Caki2 (cell line): Measurements from ENCODE around the gene RHBDL1. TPM values are rescaled to one million over a fixed set of nuclear protein-coding genes. Genes with fewer than 3 reads are reported as not detected.

ENCODE experiments used
- DNase-seq: peaks from one replicate; pipeline ENCODE4 v3.0.0-alpha.2; 2015; ENCODE audit warnings: low read depth
- in situ Hi-C: cut with HindIII; loops from 2 replicates; pipeline ENCODE4 v1.10.0; 2016; ENCODE audit warnings: low sequenced_read_pairs, low pct_unique_long_range_greater_than_20kb, mixed read lengths
- total RNA-seq: library from RNA; depleted of rRNA; stranded (reverse); fragments of >200 nt; shearing (Covaris generic); gene quantifications from 2 replicates; pipeline ENCODE4 v1.2.3, GENCODE V29; 2014; ENCODE audit warnings: low replicate concordance; rRNA removed

RHBDL1 gene
- total RNA-seq, 1 experiment from 2014 or later = 0.68 TPM

DNA sequence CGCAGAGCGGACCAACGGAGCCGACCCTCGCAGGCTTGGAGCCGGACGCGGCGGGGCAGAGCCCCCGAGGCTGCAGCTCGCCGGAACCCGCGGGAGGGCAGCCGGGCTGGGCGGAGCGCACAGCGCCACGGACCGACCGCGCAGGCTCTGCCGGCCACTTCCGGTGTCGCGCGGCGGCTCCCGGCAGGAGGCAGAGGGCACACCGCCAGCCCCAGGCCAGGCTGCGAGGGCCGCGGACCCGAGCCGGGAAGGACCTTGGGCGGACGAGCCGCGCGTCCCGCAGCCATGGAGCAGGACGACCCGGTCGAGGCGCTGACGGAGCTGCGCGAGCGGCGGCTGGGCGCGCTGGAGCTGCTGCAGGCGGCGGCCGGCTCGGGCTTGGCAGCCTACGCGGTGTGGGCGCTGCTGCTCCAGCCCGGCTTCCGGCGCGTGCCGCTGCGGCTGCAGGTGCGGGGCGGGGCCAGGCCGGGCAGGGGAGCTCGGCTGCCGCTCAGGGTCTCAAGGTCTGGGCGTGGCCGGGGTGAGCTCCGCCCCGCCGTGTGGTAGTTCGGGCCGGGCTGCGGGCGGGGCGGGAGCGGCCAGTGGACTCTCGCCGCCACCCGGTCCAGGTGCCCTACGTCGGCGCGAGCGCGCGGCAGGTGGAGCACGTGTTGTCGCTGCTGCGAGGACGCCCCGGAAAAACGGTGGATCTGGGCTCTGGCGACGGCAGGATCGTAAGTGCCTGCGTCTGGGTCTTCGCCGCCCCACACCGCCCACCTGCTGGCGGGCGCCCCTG is 45.7 kb downstream of the RHBDL1 start, which contains the start of gene ANTKMT:
Gene ANTKMT, plus strand, starts transcription at position 157 of the 775 bp plus-strand sequence. Its CDS starts 129 bp downstream, at position 286.
- in situ Hi-C loops = no loop called here
- peak; percentile 95 for DNase-seq

DNA sequence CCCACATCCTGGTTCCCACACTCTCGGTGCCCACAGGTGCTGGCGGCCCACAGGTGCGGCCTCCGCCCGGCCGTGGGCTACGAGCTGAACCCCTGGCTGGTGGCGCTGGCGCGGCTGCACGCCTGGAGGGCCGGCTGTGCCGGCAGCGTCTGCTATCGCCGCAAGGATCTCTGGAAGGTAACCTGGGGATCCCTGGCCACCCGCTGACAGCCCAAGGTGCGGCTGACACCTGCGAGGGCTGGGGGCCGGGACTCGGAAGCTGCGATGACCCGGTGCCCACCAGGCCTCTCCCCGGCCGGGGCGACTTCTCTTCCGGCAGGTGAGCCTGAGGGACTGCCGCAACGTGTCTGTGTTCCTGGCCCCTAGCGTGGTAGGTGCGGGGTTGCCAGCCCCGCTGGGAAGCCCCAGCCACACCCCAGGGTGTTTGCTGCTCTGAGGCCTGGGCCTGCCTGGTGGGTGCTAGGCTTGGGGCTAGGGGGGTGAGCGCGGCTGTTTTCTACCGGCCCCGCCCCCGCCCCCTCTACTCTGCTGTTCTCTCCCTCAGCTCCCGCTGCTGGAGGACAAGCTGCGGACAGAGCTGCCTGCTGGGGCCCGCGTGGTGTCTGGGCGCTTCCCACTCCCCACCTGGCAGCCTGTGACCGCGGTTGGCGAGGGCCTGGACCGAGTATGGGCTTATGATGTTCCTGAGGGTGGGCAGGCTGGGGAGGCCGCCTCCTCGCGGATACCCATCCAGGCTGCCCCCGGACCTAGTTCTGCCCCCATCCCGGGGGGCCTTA is 46.5 kb downstream of the RHBDL1 start:
- in situ Hi-C loops = no loop called here
- DNase-seq = no peak

DNA sequence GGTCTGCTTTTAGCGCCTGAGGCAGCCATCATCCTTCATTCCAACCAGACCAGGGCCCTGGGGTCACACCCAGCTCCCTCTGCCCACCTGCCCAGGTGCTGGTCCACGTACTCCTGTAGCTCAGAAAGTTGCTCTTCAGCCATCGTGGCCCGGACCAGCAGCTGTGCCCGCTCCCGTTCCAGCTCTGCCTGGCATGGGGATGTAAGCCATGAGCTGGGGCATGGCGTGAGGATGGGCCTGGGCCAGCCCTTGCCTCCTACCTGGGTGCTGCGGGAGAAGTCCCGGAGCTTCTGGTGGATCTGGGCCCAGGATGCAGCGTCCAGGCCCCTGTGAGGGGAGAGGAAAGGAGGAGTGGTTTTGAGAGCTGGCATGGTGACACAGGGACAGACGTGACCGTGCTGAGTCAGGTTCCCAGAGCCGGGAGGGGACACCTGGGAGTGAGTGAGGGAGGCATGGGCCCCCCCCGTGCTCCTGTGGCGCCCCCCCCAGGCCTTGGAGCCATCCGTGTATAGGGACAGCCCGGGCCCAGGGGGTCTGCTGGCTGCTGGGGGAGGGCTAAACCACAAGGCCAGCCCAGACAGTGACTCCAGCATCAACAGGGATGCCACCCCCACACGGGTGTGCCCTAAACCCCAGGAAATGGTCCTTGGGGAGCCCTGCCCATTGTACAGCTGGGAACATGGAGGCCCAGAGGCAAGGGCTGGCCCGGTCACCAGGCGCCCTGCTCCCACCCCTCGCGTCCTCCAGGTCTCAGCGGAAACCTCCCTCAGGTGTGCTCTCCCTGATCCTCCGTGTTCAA is 47.6 kb downstream of the RHBDL1 start:
- DNase-seq = no peak
- in situ Hi-C loops = no loop called here

DNA sequence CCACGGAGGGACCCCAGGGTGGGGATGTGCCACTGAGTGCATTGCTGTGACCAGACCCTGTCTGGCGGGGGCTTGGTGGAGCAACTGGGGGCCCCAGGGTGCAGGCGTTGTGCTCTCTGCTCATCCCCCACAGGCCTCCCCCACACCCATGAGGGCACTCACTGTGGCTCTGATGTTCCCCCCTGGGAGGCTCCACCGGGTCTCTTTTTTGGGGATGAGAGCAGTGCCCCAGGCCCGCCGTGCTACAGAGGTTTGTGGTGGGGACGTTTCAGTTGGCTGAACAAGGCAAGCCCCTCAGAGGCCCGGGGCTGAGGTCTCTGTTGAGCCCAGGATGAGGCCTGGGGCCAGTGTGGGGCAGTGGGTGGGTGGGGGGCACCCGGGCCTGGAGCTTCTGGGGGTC is 48.2 kb downstream of the RHBDL1 start:
- in situ Hi-C loops = no loop called here

DNA sequence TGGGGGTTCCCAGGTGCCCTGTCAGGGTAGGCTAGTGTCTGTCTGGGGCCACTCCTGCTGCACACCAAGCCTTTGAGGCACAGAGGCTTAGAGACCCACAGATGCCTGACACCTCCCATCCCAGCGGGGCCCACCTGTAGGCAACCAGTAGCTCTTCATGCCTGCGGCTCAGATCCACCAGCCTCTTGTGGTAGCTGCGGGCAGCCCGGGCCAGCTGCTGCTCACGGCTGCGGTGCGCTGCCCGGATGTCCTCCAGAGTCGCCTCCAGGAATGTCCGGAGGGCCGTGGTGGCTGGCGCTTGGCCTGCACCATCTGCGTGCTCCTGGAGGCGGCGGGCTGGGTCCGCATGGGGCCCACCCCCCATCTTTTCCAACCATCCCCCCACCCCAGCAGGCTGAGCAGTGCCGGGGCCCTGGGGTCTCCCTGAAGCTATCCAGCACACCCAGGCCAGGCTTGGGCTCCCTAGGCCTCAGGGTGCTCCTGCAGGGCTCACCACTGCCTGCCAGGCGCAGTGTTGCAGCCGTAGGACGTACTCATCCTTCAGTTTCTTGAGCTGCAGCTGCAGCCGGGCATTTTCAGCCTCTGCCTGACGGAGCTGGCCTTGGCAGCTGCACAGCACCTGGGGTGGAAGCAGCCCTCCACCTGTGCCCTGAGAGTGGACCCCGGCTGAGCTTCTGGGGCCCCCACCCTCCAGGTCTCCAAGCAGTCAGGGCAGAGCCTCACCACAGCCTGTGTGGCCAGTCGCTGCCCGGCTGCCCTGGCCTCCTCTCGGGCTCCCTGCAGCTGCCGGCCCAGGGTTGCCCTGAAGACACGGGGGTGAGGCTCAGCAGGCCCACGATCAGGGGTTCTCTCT is 48.9 kb downstream of the RHBDL1 start:
- no peak for DNase-seq
- in situ Hi-C loops = no loop called here

More for the DNA sequence above, 48.2 kb downstream of the RHBDL1 start:
- DNase-seq = no peak

DNA sequence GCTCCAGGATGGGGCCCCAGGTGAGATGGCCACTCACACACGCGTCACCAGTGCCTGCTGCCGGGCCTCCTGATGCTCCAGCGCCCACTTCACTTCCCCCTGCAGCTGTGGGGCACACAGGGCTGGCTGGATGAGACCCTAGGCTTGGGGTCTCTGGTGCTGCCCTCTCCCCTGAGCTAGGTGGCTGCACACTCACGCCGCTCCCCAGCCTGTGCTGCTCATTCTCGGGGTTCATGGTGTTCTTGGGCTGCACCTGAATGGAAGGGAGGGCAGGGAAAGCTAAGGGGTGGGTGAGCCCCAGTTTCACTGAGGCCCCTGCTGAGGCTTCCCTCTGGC is 49.5 kb downstream of the RHBDL1 start:
- no peak for DNase-seq
- in situ Hi-C loops = no loop called here

DNA sequence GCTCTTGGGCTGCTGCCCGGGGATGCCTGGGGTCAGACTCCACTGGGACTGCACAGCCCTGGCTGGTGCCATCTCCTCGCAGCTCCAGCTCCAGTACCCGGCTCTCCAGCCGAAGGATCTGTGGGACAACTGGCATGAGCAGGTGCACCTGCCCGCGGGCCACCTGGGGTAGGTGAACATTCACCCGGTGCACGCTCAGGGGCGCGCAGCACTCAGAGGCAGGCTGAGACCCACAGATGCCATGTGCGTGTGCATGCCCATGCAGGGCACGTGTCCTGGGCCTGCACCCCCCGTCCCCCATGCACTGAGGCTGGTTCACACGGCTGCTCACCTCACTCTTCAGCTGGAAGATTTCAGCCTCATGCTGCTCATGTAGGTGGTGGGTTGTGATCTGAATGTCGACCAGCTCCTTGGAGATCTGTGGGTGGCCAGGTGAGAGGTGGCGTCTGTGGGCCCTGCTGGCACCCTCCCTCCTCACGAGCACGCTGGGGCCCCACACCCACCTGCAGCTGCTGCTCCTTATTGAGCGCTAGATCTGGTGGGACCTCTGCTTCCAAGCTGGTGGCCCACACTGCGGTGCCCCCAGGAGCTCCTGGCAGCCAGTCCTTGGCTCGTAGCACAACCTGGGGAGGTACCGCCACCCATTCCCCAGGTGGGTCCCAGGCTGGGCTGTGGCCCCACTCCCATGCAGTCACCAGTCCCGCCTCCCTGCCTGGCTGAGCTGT is 50.2 kb downstream of the RHBDL1 start:
- DNase-seq = no peak
- in situ Hi-C loops = no loop called here

DNA sequence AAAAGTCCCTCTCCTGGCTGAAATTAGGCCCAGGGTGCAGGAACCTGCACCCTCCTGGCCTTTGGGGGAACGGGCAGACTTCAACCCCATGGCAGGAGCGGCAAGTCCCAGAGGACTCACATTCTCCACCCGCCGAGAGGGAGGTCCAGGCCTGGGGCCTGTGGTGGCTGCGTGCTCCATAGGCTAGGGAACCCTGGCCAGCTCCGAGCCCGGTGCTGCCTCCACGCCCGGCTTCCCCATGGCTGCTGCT is 50.6 kb downstream of the RHBDL1 start:
- DNase-seq = no peak
- in situ Hi-C loops = no loop called here

DNA sequence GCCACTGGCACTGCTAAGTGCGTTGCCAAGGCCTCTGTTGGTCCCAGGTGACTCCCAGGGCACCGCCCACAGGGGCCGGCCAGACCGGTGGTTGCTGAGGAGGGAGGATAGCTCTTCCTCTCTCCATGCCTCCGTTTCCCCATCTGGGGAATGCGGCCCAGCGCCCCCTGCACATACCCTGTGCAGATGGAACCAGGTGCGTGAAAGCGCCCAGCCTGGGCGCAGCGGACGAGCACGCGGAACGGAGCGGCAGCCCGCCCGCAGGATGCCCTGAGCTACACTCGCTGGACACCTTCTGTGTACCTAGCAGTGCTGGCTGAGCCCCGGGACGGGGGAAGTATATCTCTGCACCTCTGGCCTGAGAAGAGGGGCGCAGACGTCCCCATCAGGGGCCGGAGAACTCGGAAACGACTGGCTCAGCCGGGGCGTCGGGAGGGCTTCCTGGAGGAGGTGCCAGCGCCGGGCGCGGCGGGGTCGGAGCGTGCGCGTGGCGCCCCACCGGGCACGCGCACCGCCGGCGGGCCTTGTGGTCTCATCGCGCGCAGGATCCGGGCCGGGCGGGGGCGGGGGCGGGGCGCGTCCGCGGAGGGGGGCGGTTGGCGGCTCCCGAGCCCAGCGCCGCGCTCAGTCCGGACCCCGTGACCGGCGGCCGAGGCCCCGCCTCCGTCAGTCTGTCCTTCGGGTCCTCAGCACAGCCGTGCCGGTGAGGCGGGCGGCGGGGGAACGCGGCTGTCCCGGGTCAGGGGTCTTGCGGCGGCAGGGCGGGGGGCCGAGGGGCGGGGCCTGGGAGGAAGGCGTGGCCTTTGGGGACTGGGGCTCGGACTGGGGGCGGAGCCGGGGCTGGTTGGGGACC is 51.2 kb downstream of the RHBDL1 start, which contains the start of the genes CCDC78 and HAGHL:
Gene CCDC78, minus strand, starts transcription at position 6 of the 853 bp plus-strand sequence. CDS start 76 bp downstream, outside the sequence.
Gene HAGHL, plus strand, starts transcription at position 669 of the 853 bp plus-strand sequence. CDS start 404 bp downstream, outside the sequence.
- peak; percentile 72 for DNase-seq
- in situ Hi-C loops = no loop called here

DNA sequence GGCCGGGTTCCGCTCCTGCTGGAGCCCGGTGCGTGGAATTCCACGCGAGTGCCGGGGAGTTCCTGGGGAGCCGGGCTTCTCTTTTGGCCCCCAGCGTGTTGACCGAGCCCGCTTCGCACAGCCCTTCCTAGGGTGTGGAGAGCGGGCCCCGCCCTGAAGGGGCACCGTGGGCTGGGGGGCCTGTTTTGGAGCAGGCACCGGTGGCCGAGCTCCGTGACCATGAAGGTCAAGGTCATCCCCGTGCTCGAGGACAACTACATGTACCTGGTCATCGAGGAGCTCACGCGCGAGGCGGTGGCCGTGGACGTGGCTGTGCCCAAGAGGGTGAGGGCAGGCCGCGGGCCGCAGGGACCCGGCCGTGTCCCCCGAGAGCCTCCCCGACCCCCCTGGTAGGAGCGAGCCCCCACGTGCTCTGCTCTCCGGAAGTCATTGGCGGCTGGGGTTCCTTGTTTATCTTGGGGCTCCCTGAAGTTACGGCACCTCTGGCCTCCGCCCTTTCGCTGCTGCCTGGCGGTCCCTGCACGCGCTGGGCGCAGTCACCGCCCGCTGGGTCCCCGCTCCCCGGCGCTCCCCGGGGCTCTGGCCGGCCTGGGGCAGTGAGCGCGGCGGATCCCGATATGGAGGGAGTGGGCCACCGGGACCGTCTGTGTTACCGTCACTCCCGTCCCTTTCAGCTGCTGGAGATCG is 52.0 kb downstream of the RHBDL1 start:
- in situ Hi-C loops = no loop called here
- peak; percentile 50 for DNase-seq

Other genes with a start within 250 kb of the RHBDL1 start
- 60.1 and 70.1 TPM in 2 replicates for gene CAPN15, start 148.0 kb upstream of the RHBDL1 start, total RNA-seq
- gene PRR35, start 115.3 kb upstream of the RHBDL1 start, total RNA-seq = not detected in 2 replicates
- gene NHLRC4, start 108.7 kb upstream of the RHBDL1 start, total RNA-seq = 1.2 and 4.0 TPM in 2 replicates
- 53.4 and 65.5 TPM in 2 replicates for gene PIGQ, start 105.7 kb upstream of the RHBDL1 start, total RNA-seq
- 22.4 and 33.2 TPM in 2 replicates for gene RAB40C, start 85.6 kb upstream of the RHBDL1 start, total RNA-seq
- gene WFIKKN1, start 44.7 kb upstream of the RHBDL1 start, total RNA-seq = 0.07 TPM in 1 of 2 replicates, not detected in the other
- gene METTL26, start 39.4 kb upstream of the RHBDL1 start, total RNA-seq = 433 and 438 TPM in 2 replicates
- gene MCRIP2, start 33.8 kb upstream of the RHBDL1 start, total RNA-seq = 93.0 and 94.1 TPM in 2 replicates
- gene WDR90, start 26.3 kb upstream of the RHBDL1 start, total RNA-seq = 12.3 and 52.7 TPM in 2 replicates
- gene RHOT2, start 7.5 kb upstream of the RHBDL1 start, total RNA-seq = 91.5 and 99.0 TPM in 2 replicates
- gene STUB1, start 4.7 kb downstream of the RHBDL1 start, total RNA-seq = 453 and 482 TPM in 2 replicates
- gene JMJD8, start 8.7 kb downstream of the RHBDL1 start, total RNA-seq = 116 and 147 TPM in 2 replicates
- 24.6 and 30.1 TPM in 2 replicates for gene WDR24, start 14.7 kb downstream of the RHBDL1 start, total RNA-seq
- gene FBXL16, start 30.1 kb downstream of the RHBDL1 start, total RNA-seq = 25.7 and 26.3 TPM in 2 replicates
- gene METRN, start 39.4 kb downstream of the RHBDL1 start, total RNA-seq = 1,206 and 1,492 TPM in 2 replicates
- 95.7 and 164 TPM in 2 replicates for gene ANTKMT, start 45.5 kb downstream of the RHBDL1 start, total RNA-seq
- gene CCDC78, start 50.8 kb downstream of the RHBDL1 start, total RNA-seq = 4.5 and 10.3 TPM in 2 replicates
- gene HAGHL, start 51.4 kb downstream of the RHBDL1 start, total RNA-seq = 48.0 and 73.6 TPM in 2 replicates
- 52.8 and 75.6 TPM in 2 replicates for gene CIAO3, start 65.3 kb downstream of the RHBDL1 start, total RNA-seq
- not detected in 2 replicates for gene MSLN, start 85.1 kb downstream of the RHBDL1 start, total RNA-seq
- 50.0 and 75.0 TPM in 2 replicates for gene RPUSD1, start 112.7 kb downstream of the RHBDL1 start, total RNA-seq
- 52.2 and 56.9 TPM in 2 replicates for gene CHTF18, start 112.9 kb downstream of the RHBDL1 start, total RNA-seq
- gene GNG13, start 125.1 kb downstream of the RHBDL1 start, total RNA-seq = not detected in 2 replicates